HFFc6 (cell line): ENCODE data around the gene RALGPS1. TPM values are rescaled to one million over a fixed set of nuclear protein-coding genes. Genes with fewer than 3 reads are reported as not detected.

Experiments used
- DNase-seq: peaks from one replicate; pipeline ENCODE4 v3.0.0-alpha.2; 2018
- H3K27ac Mint-ChIP-seq: 2 replicates; pipeline ENCODE4 v1.8.0; 2020; ENCODE audit warnings: mild to moderate bottlenecking, mixed read lengths
- H3K27me3 Mint-ChIP-seq: 2 replicates; pipeline ENCODE4 v1.8.0; 2021; ENCODE audit warnings: mild to moderate bottlenecking, moderate library complexity, mixed read lengths; ENCODE audit not compliant: insufficient read depth
- H3K36me3 Mint-ChIP-seq: 2 replicates; pipeline ENCODE4 v1.8.0; 2021; ENCODE audit warnings: low read depth, mixed read lengths
- H3K4me1 Mint-ChIP-seq: 2 replicates; pipeline ENCODE4 v1.8.0; 2020; ENCODE audit warnings: low read depth, mixed read lengths
- H3K4me3 Mint-ChIP-seq: 2 replicates; pipeline ENCODE4 v1.8.0; 2020; ENCODE audit warnings: mild to moderate bottlenecking, moderate library complexity, mixed read lengths
- H3K9me3 Mint-ChIP-seq: 2 replicates; pipeline ENCODE4 v1.8.0; 2020; ENCODE audit warnings: mild to moderate bottlenecking, mixed read lengths
- total RNA-seq, 6 experiments: library from RNA; stranded (reverse); fragmentation: NEBNext Ultra II Directional; extraction: Animal tissue kit (Norgen Biotek cat#: 25700); gene quantifications; 2 replicates in 1 of 6; 3 replicates in 5 of 6; pipeline ENCODE4 v1.2.3, GENCODE V29; 2021
- TF ChIP-seq, protein P1 (sequence below): fragments of 200-600 bp; sonication (generic); IDR thresholded peaks from 2 replicates; pipeline ENCODE4 v1.5.0; 2021; ENCODE audit warnings: antibody characterized with exemption, mild to moderate bottlenecking

Gene RALGPS1
- total RNA-seq, 6 experiments from 2014 or later = 0.68 to 1.6 (median 1.1) TPM

GRCh38 chr9:127059030-127059429, 144.4 kb downstream of the RALGPS1 start:
- Mint-ChIP-seq H3K4me3 (no peak overlapping the region), H3K4me1 (peaks cover 15% of the 10 kb centered on the region), H3K9me3 (no peaks in the 10 kb centered on the region), H3K36me3 (no peaks in the 10 kb centered on the region), H3K27ac (no peak overlapping the region), H3K27me3 (peaks cover 1% of the 10 kb centered on the region)
- TF ChIP-seq, protein P1, sequence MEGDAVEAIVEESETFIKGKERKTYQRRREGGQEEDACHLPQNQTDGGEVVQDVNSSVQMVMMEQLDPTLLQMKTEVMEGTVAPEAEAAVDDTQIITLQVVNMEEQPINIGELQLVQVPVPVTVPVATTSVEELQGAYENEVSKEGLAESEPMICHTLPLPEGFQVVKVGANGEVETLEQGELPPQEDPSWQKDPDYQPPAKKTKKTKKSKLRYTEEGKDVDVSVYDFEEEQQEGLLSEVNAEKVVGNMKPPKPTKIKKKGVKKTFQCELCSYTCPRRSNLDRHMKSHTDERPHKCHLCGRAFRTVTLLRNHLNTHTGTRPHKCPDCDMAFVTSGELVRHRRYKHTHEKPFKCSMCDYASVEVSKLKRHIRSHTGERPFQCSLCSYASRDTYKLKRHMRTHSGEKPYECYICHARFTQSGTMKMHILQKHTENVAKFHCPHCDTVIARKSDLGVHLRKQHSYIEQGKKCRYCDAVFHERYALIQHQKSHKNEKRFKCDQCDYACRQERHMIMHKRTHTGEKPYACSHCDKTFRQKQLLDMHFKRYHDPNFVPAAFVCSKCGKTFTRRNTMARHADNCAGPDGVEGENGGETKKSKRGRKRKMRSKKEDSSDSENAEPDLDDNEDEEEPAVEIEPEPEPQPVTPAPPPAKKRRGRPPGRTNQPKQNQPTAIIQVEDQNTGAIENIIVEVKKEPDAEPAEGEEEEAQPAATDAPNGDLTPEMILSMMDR = no peak
- no peak for DNase-seq

DNA sequence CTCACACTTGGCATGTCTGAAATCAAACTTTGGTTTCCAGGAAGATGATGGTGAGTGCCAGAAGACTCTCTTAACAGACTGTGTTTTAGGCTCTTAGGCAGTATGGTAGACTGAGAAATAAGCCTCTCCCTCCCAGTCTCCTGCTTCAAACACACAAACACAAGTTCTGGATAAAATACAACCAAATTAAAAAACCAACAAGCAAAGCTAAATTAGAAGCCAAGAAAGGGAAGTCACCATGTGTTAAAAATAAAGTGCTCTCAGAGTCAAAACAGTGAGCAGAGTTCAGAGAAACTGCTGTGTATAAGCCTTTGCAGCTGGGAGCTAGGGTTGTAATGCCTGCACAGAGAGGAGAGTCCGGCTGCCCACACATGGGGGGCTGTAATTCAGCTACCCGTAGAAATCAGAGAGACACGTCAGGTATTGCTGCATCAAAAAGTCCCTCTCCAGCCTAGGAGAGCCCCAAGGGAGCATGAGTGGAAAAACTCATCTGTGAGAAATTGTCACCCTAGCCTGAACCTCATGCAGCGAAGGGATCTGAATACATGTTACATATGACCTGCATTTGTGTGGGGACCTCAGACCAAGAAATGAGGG, 145.3 kb downstream of the RALGPS1 start:
- Mint-ChIP-seq H3K4me3 (no peak overlapping the region), H3K9me3 (no peaks in the 10 kb centered on the region), H3K27me3 (no peaks in the 10 kb centered on the region; the same call in 1 of the 2 replicates), H3K4me1 (peaks cover 15% of the 10 kb centered on the region), H3K36me3 (no peaks in the 10 kb centered on the region), H3K27ac (no peak overlapping the region)
- DNase-seq = no peak
- TF ChIP-seq, protein P1 = no peak

GRCh38 chr9:127061411-127061810, 146.8 kb downstream of the RALGPS1 start:
- Mint-ChIP-seq H3K27ac (no peak overlapping the region), H3K27me3 (no peaks in the 10 kb centered on the region; the same call in 1 of the 2 replicates), H3K36me3 (no peaks in the 10 kb centered on the region), H3K4me1 (peaks cover 25% of the 10 kb centered on the region), H3K9me3 (no peaks in the 10 kb centered on the region), H3K4me3 (no peak overlapping the region)
- TF ChIP-seq, protein P1 = no peak
- no peak for DNase-seq

DNA sequence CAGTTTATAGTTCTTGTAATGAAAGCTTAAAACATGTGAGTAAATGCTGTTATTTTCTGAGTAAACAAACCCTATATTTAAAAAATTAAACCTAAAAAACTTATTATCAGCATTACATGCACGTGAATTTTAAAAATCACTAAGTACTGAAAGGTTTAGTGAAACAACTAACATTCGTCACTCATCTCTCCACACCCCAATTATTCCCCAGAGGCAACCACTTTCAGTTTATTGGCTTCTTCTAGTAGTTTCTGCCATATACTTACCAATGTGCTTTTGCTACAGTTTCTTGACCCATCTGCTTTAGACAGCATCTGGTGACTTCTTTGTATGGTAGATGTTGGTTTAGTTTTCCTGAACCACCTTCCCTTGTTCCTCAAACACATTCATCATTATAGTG, 149.8 kb downstream of the RALGPS1 start:
- Mint-ChIP-seq H3K27ac (no peak overlapping the region), H3K27me3 (no peaks in the 10 kb centered on the region), H3K4me3 (no peak overlapping the region), H3K9me3 (no peaks in the 10 kb centered on the region), H3K4me1 (peaks cover 10% of the 10 kb centered on the region), H3K36me3 (no peaks in the 10 kb centered on the region)
- TF ChIP-seq, protein P1 = no peak
- DNase-seq = no peak

DNA sequence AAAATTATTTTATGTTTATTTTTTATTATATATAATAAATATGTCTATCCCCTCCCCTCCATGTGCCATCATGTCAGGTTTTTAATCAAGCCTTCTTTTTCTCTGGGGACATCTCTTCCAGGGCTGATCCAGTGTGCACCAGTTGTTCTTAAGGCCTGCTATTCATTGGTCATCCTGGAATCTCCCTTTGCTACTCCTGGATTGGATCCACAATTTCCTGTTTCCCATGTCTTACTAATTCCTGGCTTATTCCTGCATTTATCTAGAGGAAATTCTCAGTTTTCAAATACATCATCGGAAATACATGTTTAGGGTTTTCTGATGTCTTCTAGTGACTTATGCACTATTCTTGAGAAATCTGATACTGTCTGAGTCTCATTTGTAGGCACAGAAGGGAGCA, 151.0 kb downstream of the RALGPS1 start:
- DNase-seq = no peak
- TF ChIP-seq, protein P1 = no peak
- Mint-ChIP-seq H3K27me3 (no peaks in the 10 kb centered on the region), H3K9me3 (no peaks in the 10 kb centered on the region), H3K27ac (no peak overlapping the region), H3K4me1 (peaks cover 10% of the 10 kb centered on the region), H3K36me3 (no peaks in the 10 kb centered on the region), H3K4me3 (no peak overlapping the region)
